Measurements from ENCODE around the gene FLVCR2.
A peak's percentile ranks its signal among the peaks of the same experiment; 100 is the strongest.

Gene FLVCR2, protein sequence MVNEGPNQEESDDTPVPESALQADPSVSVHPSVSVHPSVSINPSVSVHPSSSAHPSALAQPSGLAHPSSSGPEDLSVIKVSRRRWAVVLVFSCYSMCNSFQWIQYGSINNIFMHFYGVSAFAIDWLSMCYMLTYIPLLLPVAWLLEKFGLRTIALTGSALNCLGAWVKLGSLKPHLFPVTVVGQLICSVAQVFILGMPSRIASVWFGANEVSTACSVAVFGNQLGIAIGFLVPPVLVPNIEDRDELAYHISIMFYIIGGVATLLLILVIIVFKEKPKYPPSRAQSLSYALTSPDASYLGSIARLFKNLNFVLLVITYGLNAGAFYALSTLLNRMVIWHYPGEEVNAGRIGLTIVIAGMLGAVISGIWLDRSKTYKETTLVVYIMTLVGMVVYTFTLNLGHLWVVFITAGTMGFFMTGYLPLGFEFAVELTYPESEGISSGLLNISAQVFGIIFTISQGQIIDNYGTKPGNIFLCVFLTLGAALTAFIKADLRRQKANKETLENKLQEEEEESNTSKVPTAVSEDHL

DNA sequence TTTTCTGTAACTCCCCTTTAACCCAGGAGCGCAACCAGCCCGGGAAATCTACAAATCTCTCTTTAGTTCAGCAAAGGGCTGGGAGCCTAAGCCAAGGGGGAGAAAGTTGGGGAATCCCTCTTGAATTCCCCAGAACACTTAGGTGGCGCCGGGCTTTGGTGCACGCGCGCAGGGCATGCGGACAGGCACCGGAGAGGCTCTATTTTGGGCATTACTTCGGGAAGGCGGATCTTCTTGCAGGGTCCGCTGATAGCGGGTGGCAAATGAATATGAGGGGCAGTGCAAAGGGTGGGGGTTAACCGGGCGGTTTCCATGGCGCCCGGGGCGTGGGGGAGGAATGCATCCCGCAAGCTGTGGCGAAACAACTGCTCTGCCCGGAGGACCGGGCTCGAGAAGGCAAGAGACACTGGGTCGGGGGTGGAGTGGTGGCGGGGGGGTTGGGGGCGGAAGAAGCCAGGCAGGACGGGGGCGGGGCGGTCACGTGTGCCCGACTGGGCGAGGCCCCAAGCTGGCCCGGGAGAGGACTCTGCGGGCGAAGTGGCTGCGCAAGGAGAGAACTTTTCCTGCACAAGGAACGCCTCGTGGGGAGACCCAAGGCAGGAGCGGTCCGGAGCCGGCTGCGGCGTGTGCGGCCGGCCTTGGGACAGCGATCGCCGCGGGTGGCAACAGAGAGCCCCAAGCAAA, at the start of gene FLVCR2:
TSS of gene FLVCR2 (plus strand) at position 519 of the 684 bp plus-strand sequence. CDS start 353 bp downstream, outside the sequence.
- peak; percentile 86 for DNase-seq (ENCODE audit: low spot score)

DNA sequence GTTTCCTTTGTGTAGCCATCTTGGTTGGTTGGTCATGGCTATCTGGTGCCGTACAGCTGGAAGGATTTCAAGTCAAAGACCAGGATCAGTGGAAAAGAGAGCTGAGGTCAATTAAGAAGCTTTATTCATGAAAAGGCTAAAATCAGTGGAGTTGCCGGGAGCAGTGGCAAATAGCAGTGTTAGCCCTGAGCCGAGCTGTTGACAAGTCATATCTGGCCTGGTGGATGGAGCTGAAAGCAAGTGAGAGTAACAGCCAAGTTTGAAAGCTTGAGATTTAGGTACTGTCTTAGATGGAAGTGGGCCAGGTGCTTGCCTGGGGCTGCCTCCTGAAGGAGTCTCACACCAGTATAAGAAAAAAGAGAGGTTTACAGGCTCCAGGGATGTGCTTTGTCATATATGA, 47.2 kb upstream of the FLVCR2 start:
- DNase-seq (ENCODE audit: low spot score): no peak

DNA sequence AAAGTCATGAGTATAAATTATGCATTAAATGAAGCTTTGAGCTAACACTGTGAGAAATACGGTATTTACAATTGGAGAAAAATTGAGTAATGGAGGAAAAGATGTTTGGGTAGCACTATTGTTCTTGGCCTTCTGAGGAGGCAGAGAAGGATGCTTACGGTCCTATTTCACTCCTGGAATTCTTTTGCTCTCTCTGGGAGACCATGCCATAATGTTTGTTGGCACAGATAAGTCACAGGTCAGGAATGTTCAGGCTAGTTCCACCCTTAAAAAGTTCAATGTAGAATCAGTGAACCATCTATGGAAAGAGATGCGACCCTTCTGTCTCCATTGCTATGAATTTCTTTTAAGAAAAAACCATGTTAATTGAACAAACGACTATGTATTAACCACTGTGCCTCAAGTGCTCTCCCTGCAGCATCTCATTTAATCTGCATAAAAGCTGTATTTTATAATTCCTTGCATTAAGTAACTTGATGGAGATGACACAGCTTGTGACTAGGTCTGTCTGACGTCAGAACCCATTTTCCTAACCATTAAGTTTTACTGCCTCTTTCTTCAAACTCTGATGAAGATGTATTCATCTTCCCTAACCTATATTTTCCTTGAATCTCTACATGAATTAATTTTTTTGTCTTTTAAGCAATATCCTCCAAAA, 46.6 kb upstream of the FLVCR2 start:
- no peak for DNase-seq (ENCODE audit: low spot score)

DNA sequence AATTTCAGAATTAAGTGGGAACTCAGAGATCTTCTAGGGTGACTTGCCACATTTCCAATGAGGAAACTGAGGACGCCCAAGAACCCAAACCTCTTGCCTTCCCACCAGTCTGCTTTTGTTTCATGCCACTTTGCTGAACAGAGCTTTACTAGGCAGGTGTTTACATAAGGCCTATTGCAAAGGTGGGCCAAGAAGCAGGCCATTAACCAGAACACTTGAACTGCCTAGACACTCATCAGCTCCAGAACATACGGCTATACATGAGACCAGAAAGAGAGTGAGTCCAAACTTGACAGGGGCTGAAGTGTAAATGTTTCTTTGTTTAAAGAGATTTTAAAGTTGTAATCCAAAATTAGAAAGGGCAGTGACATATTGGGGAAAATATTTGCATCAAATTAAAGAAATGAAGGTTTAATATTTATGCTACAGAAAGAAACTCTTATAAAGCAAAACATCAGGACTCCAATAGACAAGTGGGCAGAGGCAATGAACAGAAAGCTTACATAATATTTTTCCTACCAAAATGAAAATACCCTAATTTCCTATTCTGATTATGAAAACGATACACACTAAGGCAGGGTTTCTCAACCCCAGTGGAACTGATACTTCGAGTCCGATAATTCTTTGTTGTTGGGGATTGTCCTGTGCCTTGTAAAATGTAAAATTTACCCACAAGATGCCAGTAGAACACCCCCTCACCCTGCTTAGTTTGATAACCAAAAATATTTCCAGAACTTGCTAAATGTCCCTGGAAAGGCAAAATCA, 44.4 kb upstream of the FLVCR2 start:
- DNase-seq (ENCODE audit: low spot score): no peak

DNA sequence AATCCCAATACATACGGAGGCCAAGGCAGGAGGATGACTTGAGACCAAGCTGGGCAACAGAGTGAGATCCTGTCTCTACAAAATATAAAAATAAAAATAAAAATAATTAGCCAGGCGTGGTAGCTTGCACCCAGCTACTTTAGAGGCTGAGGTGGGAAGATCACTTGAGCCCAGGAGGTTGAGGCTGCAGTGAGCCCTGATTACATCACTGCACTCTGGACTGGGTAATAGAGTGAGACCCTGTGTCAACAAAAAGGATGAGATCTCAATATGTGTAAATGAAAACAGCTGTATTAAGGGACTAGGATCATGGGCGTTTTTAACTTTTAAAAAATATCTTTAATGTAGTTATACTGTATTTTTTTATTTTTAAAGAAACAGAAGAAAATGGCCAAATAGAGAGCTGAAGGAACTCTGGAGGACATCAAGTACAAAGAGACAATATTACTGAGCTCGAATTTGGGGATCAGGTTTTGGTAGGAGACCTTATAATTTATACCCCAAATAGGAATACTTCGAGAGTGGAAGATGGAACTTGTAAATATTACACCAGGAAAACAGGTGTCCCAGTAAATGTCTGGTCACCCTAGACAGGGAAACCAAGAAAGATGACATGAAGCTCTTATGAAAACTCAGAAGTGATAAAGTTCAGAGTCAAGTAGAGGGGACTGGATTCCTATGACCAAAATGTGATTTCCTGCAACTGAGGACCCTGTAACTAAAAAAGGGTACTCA, 43.1 kb upstream of the FLVCR2 start:
- no peak for DNase-seq (ENCODE audit: low spot score)

DNA sequence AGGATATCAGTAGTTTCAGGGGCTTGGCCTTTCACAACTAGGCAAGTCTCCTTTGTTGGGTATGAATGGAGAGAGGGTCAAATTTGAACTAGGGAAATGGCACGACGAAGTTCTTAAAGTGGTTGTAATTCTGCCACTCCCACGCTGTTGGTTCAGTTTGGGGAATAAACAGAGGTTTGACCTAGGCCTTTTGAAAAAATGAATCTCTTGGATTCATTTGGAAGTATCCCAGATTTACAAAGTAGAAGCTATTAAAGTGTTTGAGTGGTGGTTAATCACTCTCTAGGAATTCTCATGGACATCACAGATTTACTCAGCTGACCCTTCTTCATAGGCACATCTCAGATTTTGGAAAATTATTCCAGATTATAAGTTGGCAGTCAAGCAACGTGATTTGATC, 41.3 kb upstream of the FLVCR2 start:
- DNase-seq (ENCODE audit: low spot score): no peak

DNA sequence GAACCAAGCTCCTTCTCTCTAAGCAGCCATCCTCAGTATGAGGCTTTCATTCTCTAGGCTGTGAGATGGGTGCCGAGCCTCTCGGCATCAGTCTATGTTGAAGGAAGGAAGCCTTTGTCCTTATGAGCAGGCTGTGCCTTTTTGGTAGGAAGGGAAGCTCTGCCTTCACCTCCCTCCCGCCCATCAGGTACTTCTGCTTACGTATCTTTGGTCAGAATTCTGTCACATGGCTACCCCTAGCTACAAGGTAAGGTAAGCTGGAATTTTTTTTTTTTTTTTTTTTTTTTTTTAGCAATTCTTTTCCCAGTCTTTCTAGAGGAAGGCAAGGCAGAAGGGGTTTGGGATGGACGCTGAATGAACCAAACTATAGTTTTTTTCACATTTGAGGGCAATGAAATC, 39.3 kb upstream of the FLVCR2 start:
- DNase-seq (ENCODE audit: low spot score): no peak

DNA sequence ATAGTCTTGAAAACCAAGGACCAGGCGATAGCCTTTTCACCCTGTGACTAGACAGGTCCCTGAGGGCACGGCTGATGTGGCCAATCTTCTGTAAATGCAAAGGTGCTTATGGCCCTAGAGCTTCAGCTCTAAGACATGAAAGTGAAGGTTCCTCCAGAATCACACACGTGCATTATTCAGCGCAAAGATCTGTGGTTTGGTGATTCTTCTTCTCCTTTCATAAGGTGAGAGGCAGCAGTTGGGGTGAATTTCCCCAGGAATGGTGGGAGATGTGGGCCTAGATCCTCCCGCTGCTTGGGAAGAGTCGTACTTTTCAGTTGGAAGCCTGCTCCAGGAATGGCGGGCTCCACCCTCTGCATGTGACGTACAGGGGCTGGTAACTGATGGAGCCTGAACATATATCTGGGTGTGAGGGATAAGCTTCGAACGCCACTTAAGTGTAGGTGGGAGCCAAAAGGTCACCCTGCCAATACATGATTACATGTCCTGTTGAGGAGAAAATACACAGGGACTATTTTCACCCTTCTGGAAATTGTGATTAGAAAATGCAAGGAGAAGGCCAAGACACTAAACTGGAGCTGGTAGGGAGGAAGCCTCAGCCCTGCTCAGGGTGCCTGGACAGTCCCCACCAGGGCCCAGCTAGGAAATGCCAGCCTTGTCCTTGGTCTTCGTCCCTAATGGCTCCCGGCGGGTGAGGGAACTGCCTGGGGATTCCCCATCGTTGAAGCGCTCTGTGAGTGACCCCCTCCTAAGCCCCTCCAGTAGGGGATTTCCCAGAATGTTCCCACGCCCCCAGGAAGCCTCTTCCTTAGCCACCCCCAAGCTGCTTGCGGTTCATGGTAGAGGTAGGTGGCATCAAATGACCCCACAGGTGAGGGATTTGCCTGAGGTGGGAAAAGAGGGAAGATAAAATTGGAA, 38.6 kb upstream of the FLVCR2 start:
- DNase-seq (ENCODE audit: low spot score): no peak

DNA sequence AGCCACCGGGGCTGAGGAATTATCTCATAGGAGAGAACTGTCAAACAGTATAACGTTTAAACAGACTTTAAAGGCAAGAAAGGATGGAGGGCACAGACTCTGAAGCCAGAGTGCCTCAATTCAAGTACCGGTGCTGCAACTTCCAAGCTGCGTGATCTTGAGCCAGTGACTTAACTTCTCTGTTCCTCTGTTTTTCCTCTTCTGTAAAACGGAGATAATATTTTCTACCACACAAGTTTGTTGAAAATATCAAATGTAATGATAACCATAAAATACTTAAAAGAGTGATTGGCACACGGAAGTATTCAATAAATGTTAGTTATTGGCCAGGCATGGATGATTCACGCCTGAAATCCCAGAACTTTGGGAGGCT, 38.0 kb upstream of the FLVCR2 start:
- DNase-seq (ENCODE audit: low spot score): no peak

DNA sequence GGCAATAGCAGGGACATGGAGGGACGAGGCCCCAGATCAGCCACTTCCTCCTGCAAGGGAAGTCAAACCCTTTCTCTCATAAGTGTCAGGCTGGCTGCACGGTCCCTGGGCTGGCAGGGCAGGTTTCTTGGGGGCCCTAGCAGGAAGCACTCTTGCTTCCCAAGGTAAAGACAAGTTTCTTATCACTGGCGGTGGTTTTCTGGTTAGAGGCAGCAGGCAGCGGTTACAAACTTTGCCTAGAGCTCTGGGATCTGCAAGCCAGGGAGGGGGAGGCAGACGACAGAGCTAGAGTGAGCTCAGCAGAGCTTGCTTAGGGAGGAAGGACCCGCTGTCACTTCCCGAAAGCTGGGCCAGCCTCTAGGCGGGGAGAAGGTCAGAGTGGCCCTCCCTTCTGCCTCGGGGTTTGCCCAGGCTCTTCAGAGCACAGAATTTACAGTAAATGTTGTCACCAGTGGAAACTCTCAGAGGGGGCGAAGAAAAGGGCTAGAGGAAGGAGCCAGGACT, 35.8 kb upstream of the FLVCR2 start:
- no peak for DNase-seq (ENCODE audit: low spot score)

DNA sequence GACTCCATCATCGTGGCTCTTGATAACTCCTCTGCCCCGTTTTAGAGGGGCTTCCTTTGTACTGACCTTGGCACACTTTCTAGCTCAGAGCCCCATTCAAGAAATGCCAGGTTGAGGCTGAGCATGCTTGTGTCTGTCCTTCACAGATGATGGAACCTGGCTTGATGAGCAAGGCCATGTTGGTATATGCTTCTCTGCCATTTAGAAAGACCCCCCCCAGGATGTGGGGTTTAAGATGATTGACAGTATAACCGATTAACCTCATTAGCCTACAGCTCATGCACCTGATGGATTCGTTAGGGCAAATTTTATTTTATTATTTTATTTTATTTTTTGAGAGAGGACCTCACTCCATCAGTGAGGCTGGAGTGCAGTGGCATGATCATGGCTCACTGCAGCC, 35.2 kb upstream of the FLVCR2 start:
- no peak for DNase-seq (ENCODE audit: low spot score)

DNA sequence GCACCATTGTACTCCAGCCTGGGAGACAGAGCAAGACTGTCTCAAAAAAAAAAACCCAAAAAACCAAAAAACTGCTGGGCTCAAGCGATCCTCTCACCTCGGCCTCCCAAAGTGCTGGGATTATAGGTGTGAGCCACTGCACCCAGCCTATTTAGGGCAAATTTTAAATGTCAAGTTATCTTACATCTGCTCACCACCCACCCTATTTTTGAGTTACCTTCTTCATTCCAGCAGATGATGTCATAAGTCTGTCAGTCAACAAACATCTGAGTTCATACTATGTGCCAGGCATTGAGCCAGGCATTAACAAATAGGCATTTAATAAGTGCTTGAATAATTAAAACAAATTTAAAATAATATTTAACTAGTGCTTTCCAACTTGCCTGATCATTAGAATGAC, 34.6 kb upstream of the FLVCR2 start:
- DNase-seq (ENCODE audit: low spot score): no peak

DNA sequence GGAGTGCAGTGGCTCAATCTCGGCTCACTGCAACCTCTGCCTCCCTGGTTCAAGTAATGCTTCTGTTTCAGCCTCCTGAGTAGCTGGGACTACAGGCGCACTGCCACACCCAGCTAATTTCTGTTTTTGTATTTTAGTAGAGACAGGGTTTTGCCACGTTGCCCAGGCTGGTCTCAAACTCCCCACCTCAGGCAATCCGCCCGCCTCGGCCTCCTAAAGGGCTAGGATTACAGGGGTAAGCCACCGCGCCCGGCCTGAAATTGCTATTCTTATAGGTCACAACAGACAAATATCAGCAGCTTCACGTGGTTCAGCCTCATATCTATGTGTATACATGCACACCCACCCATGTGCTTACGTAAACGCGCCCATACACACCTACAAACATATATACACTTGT, 32.5 kb upstream of the FLVCR2 start:
- no peak for DNase-seq (ENCODE audit: low spot score)

DNA sequence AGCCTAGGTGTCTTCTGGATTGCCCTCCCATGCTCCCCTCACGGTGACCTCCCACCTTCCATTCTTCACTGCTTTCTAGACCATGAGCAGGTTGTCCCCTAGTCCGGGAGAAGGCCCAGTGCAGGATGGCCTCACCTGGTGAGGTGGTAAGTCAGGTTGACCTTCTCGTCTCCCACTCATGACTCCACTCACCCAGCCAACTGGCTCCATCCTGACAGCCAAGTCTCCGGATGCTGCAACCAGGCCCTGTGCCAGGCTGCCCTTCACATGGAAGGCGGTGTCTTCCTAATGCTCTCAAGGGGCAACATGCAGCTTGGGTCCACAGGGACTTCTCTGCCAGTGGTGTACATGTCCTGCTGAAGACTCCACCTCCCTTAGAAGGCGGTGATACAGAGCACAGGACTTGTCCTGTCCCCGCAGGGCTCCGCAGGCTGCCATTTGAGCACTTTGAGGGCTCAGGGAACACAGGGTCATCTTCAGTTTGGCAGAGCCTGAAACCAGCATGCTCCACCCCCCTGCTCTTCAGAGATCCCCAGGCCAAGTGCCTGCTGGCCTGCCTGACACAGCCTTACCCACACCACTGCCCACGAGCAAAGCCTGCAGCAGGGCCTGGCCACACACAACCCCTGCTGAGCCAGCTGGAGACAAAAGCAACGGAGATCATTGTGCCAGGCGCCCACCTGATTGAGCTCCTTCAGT, 30.7 kb upstream of the FLVCR2 start:
- DNase-seq (ENCODE audit: low spot score): no peak

DNA sequence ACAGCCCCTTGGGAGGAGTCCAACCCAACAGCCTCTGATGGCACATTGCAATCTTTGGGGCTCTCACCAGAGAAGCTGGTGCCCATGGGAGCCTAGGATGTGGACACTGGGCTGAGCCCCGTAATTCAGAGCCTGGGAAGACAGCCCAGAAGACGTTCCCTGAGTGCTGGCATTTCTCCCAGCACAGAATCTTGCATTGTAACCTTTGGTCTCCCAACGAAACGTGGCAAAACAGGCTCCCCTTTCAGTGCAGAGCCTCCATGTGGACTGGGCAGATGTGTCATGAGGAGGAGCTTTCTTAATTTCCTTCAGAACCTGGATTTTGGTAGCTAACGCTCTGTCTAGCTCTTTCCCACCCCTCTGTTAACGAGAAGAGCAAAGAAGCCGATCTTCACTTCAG, 29.9 kb upstream of the FLVCR2 start:
- no peak for DNase-seq (ENCODE audit: low spot score)

DNA sequence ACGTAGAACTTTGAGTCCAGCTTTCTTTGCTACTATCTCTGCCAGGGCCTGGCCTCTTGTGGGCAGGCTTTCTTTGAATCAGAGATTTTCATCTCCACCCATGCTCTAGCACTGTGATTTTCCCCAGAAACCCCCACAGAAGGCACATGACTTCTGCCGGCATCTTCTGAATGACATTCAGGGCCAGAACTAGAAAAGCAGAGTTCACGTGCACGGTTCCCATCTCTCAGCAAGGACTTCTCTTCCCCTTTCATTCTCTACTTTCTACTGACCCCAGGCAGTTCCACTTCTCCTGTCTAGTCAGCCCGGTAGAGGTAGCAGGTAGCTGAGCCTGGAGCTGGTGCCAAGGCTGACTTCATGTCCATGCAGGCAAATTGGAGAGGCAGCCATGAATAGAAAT, 29.3 kb upstream of the FLVCR2 start:
- no peak for DNase-seq (ENCODE audit: low spot score)

DNA sequence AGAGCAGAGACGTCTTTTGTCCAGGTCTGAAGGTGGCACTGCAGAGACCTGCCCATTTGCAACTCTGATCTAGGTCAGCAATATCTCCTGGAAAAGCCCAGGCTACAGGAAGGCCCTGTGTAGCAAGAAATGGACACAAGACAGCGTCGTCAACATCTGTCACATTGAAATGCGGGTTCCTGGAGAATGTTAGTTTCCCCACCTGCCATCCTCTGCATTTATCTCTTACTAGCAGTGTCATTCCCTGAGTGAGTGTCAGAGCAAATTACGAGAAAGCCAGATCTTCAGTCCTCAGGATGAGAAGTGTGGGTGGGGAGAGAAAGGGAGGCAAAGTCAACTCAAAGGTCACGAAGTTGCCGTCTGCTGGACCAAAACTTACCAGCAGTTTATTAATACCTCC, 27.4 kb upstream of the FLVCR2 start:
- DNase-seq (ENCODE audit: low spot score): no peak

DNA sequence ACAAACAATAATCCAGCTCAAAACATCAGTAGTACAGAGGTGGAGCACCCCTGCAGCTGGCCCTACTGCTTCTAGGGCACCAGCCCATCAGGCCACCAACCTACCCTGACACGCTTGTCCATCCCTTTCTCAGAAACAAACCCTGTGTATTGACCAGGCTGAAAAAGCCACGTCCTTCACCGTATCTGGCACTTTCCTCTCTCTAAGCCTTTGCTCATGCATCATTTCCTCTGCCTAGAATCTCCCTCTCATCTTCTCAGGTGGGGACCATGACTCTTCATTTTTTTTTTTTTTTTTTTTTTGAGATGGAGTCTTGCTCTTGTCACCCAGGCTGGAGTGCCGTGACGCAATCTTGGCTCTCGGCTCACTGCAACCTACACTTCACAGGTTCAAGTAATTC, 25.3 kb upstream of the FLVCR2 start:
- DNase-seq (ENCODE audit: low spot score): no peak

DNA sequence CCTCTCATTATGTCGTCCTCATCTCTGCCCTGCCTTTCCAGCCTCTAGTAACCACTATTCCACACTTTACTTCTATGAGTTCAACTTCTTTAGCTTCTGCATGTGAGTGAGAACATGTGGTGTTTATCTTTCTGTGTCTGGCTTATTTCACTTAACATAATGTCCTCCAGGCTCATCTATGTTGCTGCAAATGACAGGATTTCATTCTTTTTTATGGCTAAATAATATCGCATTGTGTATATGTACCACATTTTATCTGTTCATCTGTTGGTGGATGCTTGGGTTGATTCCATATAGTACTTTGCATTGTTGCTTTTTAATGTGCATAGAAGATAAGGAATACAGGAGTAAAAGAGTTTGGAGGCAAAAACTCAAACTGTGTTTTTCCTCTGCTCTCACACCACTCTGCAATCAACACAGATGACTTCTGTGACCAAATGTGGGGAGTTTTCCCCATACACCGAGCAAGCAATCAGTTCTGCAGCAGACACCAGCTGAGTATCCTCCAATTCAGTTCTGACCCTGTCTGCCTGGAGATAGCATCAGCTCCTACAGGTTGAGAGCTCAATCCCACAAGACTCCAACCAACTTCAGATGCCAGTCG, 24.6 kb upstream of the FLVCR2 start:
- no peak for DNase-seq (ENCODE audit: low spot score)
